Amygdala (tissue), 56 donors: Measurements from ENCODE around the gene JOSD2.

Source experiments
- DNase-seq, 56 donors: peaks; one replicate each; lab custom pipeline; 2025; lab: John Stamatoyannopoulos, UW

Gene JOSD2

GRCh38 chr19:50511069-50511822 lies at the start of gene JOSD2:
Gene JOSD2, minus strand, starts transcription at chr19:50511191. Its CDS starts 760 bp downstream, at chr19:50510431.
- peak; percentile 81 to 99 (median 98) for DNase-seq

DNA sequence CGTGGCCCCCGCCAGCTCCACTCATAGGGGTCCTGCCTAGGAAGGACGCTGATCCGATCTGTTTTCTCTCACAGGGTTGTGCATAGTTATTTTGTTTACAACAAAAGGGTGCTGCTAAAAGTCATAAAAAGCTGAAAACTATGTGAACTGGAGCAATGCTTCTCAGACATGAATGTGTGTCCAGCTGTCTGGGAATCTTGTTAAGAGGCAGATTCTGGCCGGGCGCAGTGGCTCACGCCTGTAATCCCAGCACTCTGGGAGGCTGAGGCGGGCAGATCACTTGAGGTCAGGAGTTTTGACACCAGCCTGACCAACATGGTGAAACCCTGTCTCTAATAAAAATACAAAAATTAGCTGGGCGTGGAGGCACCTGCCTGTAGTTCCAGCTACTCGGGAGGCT lies 48.6 kb upstream of the JOSD2 start:
- no peak for DNase-seq

DNA sequence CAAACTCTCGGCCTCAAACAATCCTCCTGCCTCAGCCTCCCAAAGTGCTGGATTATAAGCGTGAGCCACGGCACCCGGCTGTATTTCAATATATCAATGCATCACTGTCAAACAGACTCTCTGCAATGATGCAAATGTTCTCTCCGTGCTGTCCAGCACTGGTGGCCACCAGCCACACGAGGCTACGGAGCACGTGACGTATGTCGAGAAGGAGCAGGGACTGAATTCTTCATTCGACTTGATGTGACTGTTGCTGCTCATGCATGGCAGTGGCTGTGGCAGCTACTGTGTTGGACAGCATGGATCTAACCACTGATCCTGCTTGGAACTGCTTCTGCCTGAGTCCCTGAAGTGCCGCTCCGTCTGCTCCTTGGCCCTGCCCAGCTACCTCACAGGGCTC lies 47.5 kb upstream of the JOSD2 start:
- no peak for DNase-seq

DNA sequence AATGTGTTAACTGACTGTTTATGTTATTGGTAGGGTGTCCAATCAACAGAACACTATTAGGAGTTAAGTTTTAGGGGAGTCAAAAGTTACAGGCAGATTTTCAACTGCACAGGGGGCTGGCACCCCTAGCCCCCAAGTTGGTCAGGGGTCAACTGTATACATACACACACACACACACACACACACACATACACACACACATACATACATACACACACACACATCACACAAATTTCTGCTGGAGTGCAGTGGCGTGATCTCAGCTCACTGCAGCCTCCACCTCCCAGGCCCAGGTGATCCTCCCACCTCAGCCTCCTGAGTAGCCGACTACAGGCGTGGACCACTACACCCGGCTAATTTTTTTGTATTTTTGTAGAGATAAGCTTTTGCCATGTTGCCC lies 47.0 kb upstream of the JOSD2 start:
- no peak for DNase-seq

GRCh38 chr19:50557009-50557613 lies 46.1 kb upstream of the JOSD2 start:
- no peak for DNase-seq

GRCh38 chr19:50556282-50557008 lies 45.5 kb upstream of the JOSD2 start:
- peak in 52 of 56 donors; percentile 27 to 94 (median 68) for DNase-seq

DNA sequence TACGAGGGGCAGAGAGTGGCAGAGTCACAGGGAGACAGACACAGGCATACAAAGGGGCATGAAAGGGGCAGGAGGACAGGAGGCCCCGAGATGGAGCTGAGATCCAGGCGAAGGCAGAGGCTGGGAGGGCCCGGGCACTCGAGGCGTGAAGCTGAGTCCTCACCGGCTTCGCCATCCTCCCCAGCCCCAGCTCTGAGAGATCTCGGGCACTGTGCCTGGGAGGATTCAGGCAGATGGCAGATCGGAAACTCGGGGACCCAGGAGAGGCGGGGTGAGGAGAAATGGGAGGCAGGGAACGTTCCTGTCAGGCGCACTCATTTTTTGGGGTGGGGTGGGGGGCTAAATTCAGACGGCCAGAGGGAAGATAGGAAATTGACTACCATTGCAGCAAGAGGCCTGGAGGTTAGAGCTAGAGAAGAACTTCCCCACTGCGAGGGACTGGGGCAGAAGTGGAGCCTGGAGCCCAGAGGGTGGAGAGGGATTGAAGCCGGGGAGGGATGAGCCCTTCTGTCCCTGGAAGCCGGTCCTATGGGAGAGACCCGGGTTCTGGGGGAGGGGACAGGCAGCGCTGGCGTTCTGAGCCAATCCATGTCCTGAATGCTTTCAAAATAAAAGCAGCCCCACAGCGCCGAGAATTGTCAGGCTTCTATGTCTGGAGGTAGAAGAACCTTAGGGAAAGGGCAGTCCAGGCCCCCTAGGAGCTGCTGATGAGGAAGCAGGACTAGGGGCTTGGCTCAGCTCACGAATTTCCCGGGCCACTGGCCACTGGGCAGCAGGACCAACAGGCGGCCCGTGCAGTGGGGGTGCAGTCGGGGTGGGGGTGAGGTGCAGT lies 44.7 kb upstream of the JOSD2 start:
- peak in 12 of 56 donors; percentile 17 to 51 (median 35) for DNase-seq

- no peak for DNase-seq
Measured at GRCh38 chr19:50555033-50555432, 44.0 kb upstream of the JOSD2 start.

GRCh38 chr19:50554212-50554611 lies 43.2 kb upstream of the JOSD2 start:
- DNase-seq = no peak

DNA sequence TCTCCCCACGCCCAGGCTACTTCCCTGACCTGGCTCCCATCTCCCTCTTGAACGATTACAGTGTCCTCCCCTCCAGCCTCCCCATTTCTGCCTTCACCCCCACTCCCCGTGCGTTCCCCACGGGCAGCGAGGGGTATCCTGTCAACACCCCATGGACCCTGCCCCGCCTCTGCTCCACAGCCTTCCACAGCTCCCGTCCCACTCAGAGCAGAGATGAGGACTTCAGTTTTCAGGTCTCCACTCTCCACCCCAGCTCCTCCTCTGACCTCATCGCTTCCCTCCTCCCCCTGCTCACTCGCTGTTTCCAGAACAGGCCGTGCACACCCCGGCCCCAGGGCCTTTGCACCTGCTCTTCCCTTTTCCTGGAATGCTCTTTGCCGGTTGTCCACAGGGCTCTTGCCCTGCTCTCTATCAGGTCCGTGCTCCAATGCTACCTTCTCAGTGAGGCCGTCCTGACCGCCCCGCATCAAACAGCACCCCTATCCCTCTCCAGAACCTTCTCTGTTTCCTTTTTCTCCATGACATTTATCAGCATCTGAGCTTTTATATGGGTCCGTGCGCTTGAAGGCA lies 42.2 kb upstream of the JOSD2 start:
- no peak for DNase-seq

- DNase-seq = no peak
Measured at GRCh38 chr19:50552540-50552939, 41.5 kb upstream of the JOSD2 start.

DNA sequence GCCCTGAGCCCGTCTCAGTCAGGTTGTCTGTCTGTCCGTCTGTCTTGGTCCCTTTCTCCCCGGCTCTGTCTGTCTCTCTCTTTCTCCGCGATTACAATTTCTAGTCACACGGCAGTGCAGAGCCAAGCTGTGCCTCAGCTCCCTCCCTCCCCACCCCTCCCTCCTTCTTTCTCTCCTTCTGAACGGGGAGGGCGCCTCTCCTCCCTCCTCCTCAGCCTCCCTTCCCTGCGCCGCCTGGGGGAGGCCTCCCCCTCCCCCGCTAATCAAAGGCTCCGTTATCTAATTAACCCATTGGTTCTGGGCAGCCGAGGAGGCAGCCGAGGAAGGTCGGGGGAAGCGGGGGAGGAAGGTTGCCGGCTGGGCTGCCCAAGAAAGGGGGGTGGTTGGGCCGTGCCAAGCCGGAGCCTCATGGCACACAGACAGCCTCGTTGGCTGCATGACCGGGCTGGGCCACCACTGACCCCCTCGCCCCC lies 40.8 kb upstream of the JOSD2 start:
- peak in 49 of 56 donors; percentile 19 to 94 (median 66) for DNase-seq

DNA sequence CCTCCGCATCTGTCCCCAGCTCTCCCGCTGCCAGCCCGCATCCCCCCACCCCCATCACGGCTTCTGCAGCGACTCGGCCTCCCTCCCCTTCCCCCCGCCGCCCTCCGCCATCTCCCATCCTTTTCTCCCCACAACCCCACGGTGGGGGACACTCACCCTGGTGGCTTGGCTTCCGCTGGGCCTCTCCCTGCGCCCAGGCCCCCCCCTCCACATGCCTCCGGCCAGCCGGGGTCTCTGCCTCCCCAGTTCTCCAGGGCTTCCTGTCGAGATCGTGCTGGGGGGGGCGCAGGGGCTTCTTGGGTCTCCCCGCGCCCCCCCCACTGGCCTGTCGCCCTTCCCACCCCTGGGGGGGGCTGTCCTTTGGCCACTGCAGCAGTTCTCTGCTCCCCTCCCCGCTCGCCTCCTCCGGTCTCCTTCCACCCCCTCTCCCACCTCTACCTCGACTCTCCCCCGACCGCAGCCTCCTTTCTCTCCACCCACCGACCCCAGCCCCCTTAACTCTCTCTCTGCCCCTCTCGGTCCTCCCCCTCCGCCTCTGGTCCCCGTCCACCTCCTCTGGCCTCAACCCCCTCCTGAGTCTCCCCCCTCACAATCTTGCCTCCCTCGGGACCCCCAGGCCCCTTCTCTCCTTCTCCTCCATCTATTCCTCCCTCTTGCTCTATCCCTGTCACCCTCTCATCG lies 40.2 kb upstream of the JOSD2 start:
- peak in 15 of 56 donors; percentile 8 to 61 (median 48) for DNase-seq

GRCh38 chr19:50550594-50550966 lies 39.6 kb upstream of the JOSD2 start:
- peak in 5 of 56 donors; percentile 7 to 56 (median 31) for DNase-seq

DNA sequence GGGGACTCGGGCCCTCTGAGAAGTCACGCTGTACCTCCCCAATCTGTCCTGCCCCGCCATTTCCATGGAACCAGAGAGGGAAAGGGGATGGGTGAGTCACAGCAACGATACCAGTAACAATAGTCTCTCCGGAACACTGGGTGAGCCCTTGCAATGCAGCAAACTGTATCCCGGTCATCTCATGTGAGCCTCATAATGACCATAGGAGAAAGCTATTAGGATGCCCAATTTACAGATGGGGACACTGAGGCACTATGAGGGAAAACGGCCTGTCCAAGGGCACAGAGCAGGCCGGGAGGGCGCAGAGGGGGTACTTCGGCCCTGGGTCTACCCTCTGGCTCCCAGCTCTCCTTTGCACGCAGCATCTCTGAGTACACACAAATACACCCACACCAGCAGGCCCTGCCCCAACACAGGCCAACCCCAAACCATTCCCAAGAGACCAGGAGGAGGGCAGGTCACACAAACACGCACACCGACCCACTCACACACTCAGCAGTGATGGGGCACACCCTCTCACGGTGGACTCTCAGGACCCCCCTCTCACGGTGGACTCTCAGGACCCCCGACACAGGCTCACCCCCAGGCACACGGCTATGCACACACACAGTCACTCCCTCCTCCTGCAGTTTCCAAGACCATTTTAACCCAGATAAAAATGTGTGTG lies 39.1 kb upstream of the JOSD2 start:
- DNase-seq = peak in 3 of 56 donors; percentile 43 to 60 (median 43)

DNA sequence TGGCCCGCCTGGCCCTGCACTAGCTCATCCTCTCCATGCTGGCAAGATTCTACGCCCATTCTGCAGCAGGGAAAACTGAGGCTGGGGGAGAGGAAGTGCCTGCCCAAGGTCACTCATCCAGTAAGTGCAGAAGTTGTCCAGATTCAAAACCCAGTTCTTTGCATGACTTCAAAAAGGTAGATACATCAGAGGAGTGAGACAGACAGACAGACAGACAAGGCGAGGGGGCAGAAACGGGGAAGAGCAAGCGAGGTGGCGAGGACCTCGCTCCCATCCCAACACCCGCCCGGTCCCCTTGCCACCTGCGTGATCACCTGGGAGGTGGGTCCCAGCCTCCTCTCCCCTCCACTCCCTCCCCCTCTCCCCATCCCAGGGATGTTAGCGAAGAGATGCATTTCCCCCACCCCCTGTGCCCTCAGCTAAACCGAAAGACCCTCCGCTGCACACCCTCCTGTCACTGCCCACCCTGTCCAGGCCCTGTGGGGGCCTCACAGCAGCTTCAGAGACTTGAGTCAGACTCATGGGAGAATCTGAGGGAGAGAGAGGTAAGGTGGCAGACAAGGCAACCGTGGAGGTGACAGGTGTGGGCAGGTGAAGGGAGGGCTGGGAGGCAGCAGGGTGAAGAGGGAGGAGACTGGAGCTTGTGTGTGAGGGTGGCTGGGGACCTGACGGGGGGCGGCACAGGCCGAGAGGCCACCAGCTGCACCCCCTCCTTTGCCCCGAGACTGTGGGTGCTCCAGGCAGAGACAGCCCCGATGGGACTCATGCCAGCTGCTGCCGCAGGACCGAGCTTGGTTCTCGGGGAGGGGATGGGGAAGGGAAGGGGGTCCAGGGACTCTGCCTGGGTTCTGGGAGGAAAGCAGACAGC lies 38.3 kb upstream of the JOSD2 start:
- peak in 16 of 56 donors; percentile 17 to 60 (median 36) for DNase-seq

GRCh38 chr19:50548191-50549058 lies 37.4 kb upstream of the JOSD2 start:
- peak in 47 of 56 donors; percentile 19 to 88 (median 60) for DNase-seq
